Measurements from ENCODE around the gene TSNAXIP1. TPM values are rescaled to one million over a fixed set of nuclear protein-coding genes. Genes with fewer than 3 reads are reported as not detected.

TSNAXIP1 gene
- total and polyA plus RNA-seq, 7 experiments from 2014 or later = 0.24 to 1.1 (median 0.54) TPM; not detected in 2

GRCh38 chr16:67847064-67847861 lies 40.6 kb downstream of the TSNAXIP1 start, which contains the start of gene CENPT:
CENPT (minus strand) TSS chr16:67847693; CDS start chr16:67833859, 13,834 bp downstream.
- peaks cover 0 to 19% (median 0%) of the 10 kb centered on the region in 5 donors for H3K36me3 Mint-ChIP-seq
- no peaks in the 10 kb centered on the region for H3K9me3 Mint-ChIP-seq
- H3K27ac Mint-ChIP-seq = peak within 1 kb of the TSS; percentile 84 to 98 (median 92)
- ChIA-PET CTCF (no interaction called here), POLR2A (interaction anchor here (0.6 to 4.1 kb wide), 8 partner anchors 14 to 187 kb away, joined by 3 to 23 read pairs (median 6); partner anchors contain the start of genes ACD, EDC4, PARD6A and RANBP10)
- DNase-seq = no peak
- Histone ChIP-seq H3K36me3 (ENCODE audit: control insufficient read depth in 2 of 3, insufficient read depth in 3 of 3, low read length in 3 of 3) (peaks cover 0 to 4% (median 0%) of the 10 kb centered on the region in 3 experiments), H3K4me1 (ENCODE audit: control insufficient read depth in 2 of 2, insufficient read depth in 2 of 2, low read length in 2 of 2) (peaks cover 41 to 44% of the 10 kb centered on the region in 2 donors), H3K9me3 (ENCODE audit: control insufficient read depth in 2 of 3, low read length in 3 of 3) (no peaks in the 10 kb centered on the region), H3K27me3 (ENCODE audit: control insufficient read depth in 2 of 2, insufficient read depth in 2 of 2, low read length in 2 of 2) (no peaks in the 10 kb centered on the region), H3K4me3 (ENCODE audit: low read length) (peak within 1 kb of the TSS; percentile 88), H3K27ac (ENCODE audit: low read depth, low read length) (peak within 1 kb of the TSS; percentile 99)
- intact Hi-C loops (cut with micrococcal nuclease) = loop anchor here in 1 of 2 donors (2.0 to 10.0 kb wide), 3 partner anchors 18 to 602 kb away; partner anchors contain the start of genes FHOD1, RIPOR1 and SLC9A5
- no peaks in the 10 kb centered on the region for H3K27me3 Mint-ChIP-seq
- peaks cover 19 to 65% (median 41%) of the 10 kb centered on the region in 7 donors for H3K4me1 Mint-ChIP-seq
- peak; percentile 62 for ATAC-seq
- H3K4me3 Mint-ChIP-seq = peak within 1 kb of the TSS; percentile 87 to 97 (median 92)

GRCh38 chr16:67848118-67848517 lies 41.4 kb downstream of the TSNAXIP1 start:
- peaks cover 19 to 63% (median 40%) of the 10 kb centered on the region in 7 donors for H3K4me1 Mint-ChIP-seq

GRCh38 chr16:67853670-67854069 lies 47.0 kb downstream of the TSNAXIP1 start:
- Histone ChIP-seq H3K36me3 (ENCODE audit: control insufficient read depth in 2 of 3, insufficient read depth in 3 of 3, low read length in 3 of 3) (peaks cover 0 to 7% (median 0%) of the 10 kb centered on the region in 3 experiments), H3K4me3 (ENCODE audit: low read length) (no peak overlapping the region), H3K27me3 (ENCODE audit: control insufficient read depth in 2 of 2, insufficient read depth in 2 of 2, low read length in 2 of 2) (no peaks in the 10 kb centered on the region), H3K4me1 (ENCODE audit: control insufficient read depth in 2 of 2, insufficient read depth in 2 of 2, low read length in 2 of 2) (peaks cover 3 to 7% of the 10 kb centered on the region in 2 donors), H3K27ac (ENCODE audit: low read depth, low read length) (no peak overlapping the region), H3K9me3 (ENCODE audit: control insufficient read depth in 2 of 3, low read length in 3 of 3) (no peaks in the 10 kb centered on the region)
- no peaks in the 10 kb centered on the region for H3K27me3 Mint-ChIP-seq
- ChIA-PET POLR2A (interaction anchor here (0.6 kb wide), 1 partner anchor 297 kb away, joined by 5 read pairs; no protein-coding TSS in a partner anchor), CTCF (interaction anchor here (0.6 kb wide), 1 partner anchor 31 kb away, joined by 3 read pairs; the partner anchor contains the start of gene NRN1L)
- H3K36me3 Mint-ChIP-seq = peaks cover 0 to 6% (median 0%) of the 10 kb centered on the region in 5 donors
- intact Hi-C loops (cut with micrococcal nuclease) = no loop called here
- H3K9me3 Mint-ChIP-seq = no peaks in the 10 kb centered on the region
- H3K27ac Mint-ChIP-seq = no peak overlapping the region
- DNase-seq (no peak), ATAC-seq (no peak)
- H3K4me1 Mint-ChIP-seq = peaks cover 22 to 50% (median 31%) of the 10 kb centered on the region in 7 donors
- H3K4me3 Mint-ChIP-seq = no peak overlapping the region

More at GRCh38 chr16:67848118-67848517, 41.4 kb downstream of the TSNAXIP1 start:
- no peaks in the 10 kb centered on the region for H3K27me3 Mint-ChIP-seq
- no peak overlapping the region for H3K4me3 ChIP-seq (ENCODE audit: low read length)
- H3K4me1 ChIP-seq (ENCODE audit: control insufficient read depth in 2 of 2, insufficient read depth in 2 of 2, low read length in 2 of 2) = peaks cover 41 to 44% of the 10 kb centered on the region in 2 donors
- peaks cover 0 to 4% (median 0%) of the 10 kb centered on the region in 3 experiments for H3K36me3 ChIP-seq (ENCODE audit: control insufficient read depth in 2 of 3, insufficient read depth in 3 of 3, low read length in 3 of 3)
- CTCF ChIA-PET = interaction anchor here (1.1 kb wide), 1 partner anchor 33 kb away, joined by 3 read pairs; no protein-coding TSS in a partner anchor
- intact Hi-C loops (cut with micrococcal nuclease) = loop anchor here in 1 of 2 donors (10.0 kb wide), 2 partner anchors 323 to 603 kb away; partner anchors contain the start of genes FHOD1, RIPOR1 and SLC9A5
- DNase-seq = no peak
- no peaks in the 10 kb centered on the region for H3K9me3 Mint-ChIP-seq
- H3K27me3 ChIP-seq (ENCODE audit: control insufficient read depth in 2 of 2, insufficient read depth in 2 of 2, low read length in 2 of 2) = no peaks in the 10 kb centered on the region
- POLR2A ChIA-PET = interaction anchor here (0.7 to 4.1 kb wide), 7 partner anchors 9 to 298 kb away, joined by 3 to 23 read pairs (median 3); partner anchors contain the start of gene EDC4
- peak overlapping the region; percentile 87 to 97 (median 92) for H3K4me3 Mint-ChIP-seq
- H3K36me3 Mint-ChIP-seq = peaks cover 0 to 18% (median 0%) of the 10 kb centered on the region in 5 donors
- peak overlapping the region in 7 of 9 donors; percentile 52 to 87 (median 84) for H3K27ac Mint-ChIP-seq
- H3K27ac ChIP-seq (ENCODE audit: low read depth, low read length) = peak overlapping the region; percentile 99
- no peak for ATAC-seq
- H3K9me3 ChIP-seq (ENCODE audit: control insufficient read depth in 2 of 3, low read length in 3 of 3) = no peaks in the 10 kb centered on the region

GRCh38 chr16:67855789-67856188 lies 49.1 kb downstream of the TSNAXIP1 start:
- peaks cover 0 to 13% (median 0%) of the 10 kb centered on the region in 3 experiments for H3K36me3 ChIP-seq (ENCODE audit: control insufficient read depth in 2 of 3, insufficient read depth in 3 of 3, low read length in 3 of 3)
- intact Hi-C loops (cut with micrococcal nuclease) = no loop called here
- H3K9me3 ChIP-seq (ENCODE audit: control insufficient read depth in 2 of 3, low read length in 3 of 3) = no peaks in the 10 kb centered on the region
- peaks cover 0 to 7% of the 10 kb centered on the region in 2 donors for H3K4me1 ChIP-seq (ENCODE audit: control insufficient read depth in 2 of 2, insufficient read depth in 2 of 2, low read length in 2 of 2)
- peak overlapping the region in 2 of 9 donors; percentile 31 to 67 for H3K27ac Mint-ChIP-seq
- H3K27me3 ChIP-seq (ENCODE audit: control insufficient read depth in 2 of 2, insufficient read depth in 2 of 2, low read length in 2 of 2) = no peaks in the 10 kb centered on the region
- ATAC-seq (no peak), DNase-seq (no peak)
- ChIA-PET CTCF (interaction anchor here (1.1 kb wide), 1 partner anchor 335 kb away, joined by 3 read pairs; no protein-coding TSS in a partner anchor), POLR2A (interaction anchor here (1.2 to 1.6 kb wide), 2 partner anchors 10 to 22 kb away, joined by 3 to 6 read pairs; no protein-coding TSS in a partner anchor)
- no peaks in the 10 kb centered on the region for H3K9me3 Mint-ChIP-seq
- no peaks in the 10 kb centered on the region for H3K27me3 Mint-ChIP-seq
- H3K4me1 Mint-ChIP-seq = peaks cover 18 to 35% (median 30%) of the 10 kb centered on the region in 7 donors
- H3K27ac ChIP-seq (ENCODE audit: low read depth, low read length) = no peak overlapping the region
- H3K4me3 ChIP-seq (ENCODE audit: low read length) = no peak overlapping the region
- peaks cover 0 to 5% (median 0%) of the 10 kb centered on the region in 5 donors for H3K36me3 Mint-ChIP-seq
- no peak overlapping the region for H3K4me3 Mint-ChIP-seq

GRCh38 chr16:67856927-67857546 lies 50.3 kb downstream of the TSNAXIP1 start:
- peaks cover 0 to 7% of the 10 kb centered on the region in 2 donors for H3K4me1 ChIP-seq (ENCODE audit: control insufficient read depth in 2 of 2, insufficient read depth in 2 of 2, low read length in 2 of 2)
- CTCF ChIA-PET = interaction anchor here (1.0 kb wide), 1 partner anchor 9 kb away, joined by 4 read pairs; no protein-coding TSS in a partner anchor
- H3K36me3 ChIP-seq (ENCODE audit: control insufficient read depth in 2 of 3, insufficient read depth in 3 of 3, low read length in 3 of 3) = peaks cover 0 to 24% (median 0%) of the 10 kb centered on the region in 3 experiments
- Mint-ChIP-seq H3K27ac (peak overlapping the region in 8 of 9 donors; percentile 21 to 74 (median 33)), H3K27me3 (no peaks in the 10 kb centered on the region), H3K4me3 (no peak overlapping the region), H3K4me1 (peaks cover 18 to 43% (median 37%) of the 10 kb centered on the region in 7 donors), H3K9me3 (no peaks in the 10 kb centered on the region), H3K36me3 (peaks cover 0 to 5% (median 0%) of the 10 kb centered on the region in 5 donors)
- no peak for DNase-seq
- no peak for ATAC-seq
- POLR2A ChIA-PET = interaction anchor here (0.6 to 0.7 kb wide), 2 partner anchors 8 to 37 kb away, joined by 3 to 4 read pairs; no protein-coding TSS in a partner anchor
- no peaks in the 10 kb centered on the region for H3K9me3 ChIP-seq (ENCODE audit: control insufficient read depth in 2 of 3, low read length in 3 of 3)
- intact Hi-C loops (cut with micrococcal nuclease) = no loop called here
- no peaks in the 10 kb centered on the region for H3K27me3 ChIP-seq (ENCODE audit: control insufficient read depth in 2 of 2, insufficient read depth in 2 of 2, low read length in 2 of 2)
- no peak overlapping the region for H3K27ac ChIP-seq (ENCODE audit: low read depth, low read length)
- no peak overlapping the region for H3K4me3 ChIP-seq (ENCODE audit: low read length)
